ENCODE data around the gene GNG7. TPM values are rescaled to one million over a fixed set of nuclear protein-coding genes. Genes with fewer than 3 reads are reported as not detected.

The GNG7 gene
- total and polyA plus RNA-seq, 2 donors (not counting 3 experiments of a cell fraction or from before 2014, with no cell fraction given), result 0.29 to 0.84 TPM

GRCh38 chr19:2524361-2524839, 178.1 kb downstream of the GNG7 start:
- intact Hi-C loops (cut with micrococcal nuclease), result no loop called here
- POLR2A ChIA-PET, result no interaction called here
- H2AFZ ChIP-seq (ENCODE audit: low read depth, low read length), result no peak overlapping the region
- no peaks in the 10 kb centered on the region for H3K9me1 ChIP-seq (replicated peaks; ENCODE audit: control insufficient read depth, extremely low read depth, insufficient read depth, low read length)
- H3K36me3 ChIP-seq (ENCODE audit: control insufficient read depth in 2 of 2, extremely low read depth in 1 of 2, insufficient read depth in 2 of 2, low read length in 2 of 2), result no peaks in the 10 kb centered on the region
- no peak overlapping the region for H3K27ac ChIP-seq (ENCODE audit: insufficient read depth, low read depth, low read length)
- H4K20me1 ChIP-seq (replicated peaks; ENCODE audit: control insufficient read depth, extremely low read depth, insufficient read depth, low read length), result no peaks in the 10 kb centered on the region
- DNase-seq (ENCODE audit: low read depth, low spot score), result no peak
- BruUV-seq (replicated peaks), result no TSS peak
- peaks cover 8% of the 10 kb centered on the region for H3K4me1 ChIP-seq (ENCODE audit: control insufficient read depth, extremely low read depth, insufficient read depth, low read length)
- CTCF ChIA-PET, result interaction anchor here (0.6 kb wide), 1 partner anchor 46 kb away, joined by 3 read pairs; no protein-coding TSS in a partner anchor
- H3K4me2 ChIP-seq (ENCODE audit: insufficient read depth, low read length), result no peak overlapping the region
- no peak overlapping the region for H3K4me3 ChIP-seq (replicated peaks in 1 of 3; ENCODE audit: insufficient read depth in 1 of 3, low read depth in 1 of 3, low read length in 3 of 3)
- dilution Hi-C loops (cut with MboI; ENCODE audit: extremely low pct_ligation_motif_present, low sequenced_read_pairs), result no loop called here
- no peaks in the 10 kb centered on the region for H3K9me3 ChIP-seq (replicated peaks; ENCODE audit: control insufficient read depth, insufficient read depth, low read length)
- no peak for TF ChIP-seq GATA2 (IDR thresholded peaks at IDR 0.05; ENCODE audit: insufficient read depth, insufficient read length, low read depth, low read length)
- TF ChIP-seq POLR2A (IDR thresholded peaks at IDR 0.05; ENCODE audit: low read depth, low read length), result no peak
- peak; percentile 42 for TF ChIP-seq MAX (IDR thresholded peaks at IDR 0.05; ENCODE audit: insufficient read depth, insufficient read length)
- TF ChIP-seq FOS (IDR thresholded peaks at IDR 0.05; ENCODE audit: borderline replicate concordance, insufficient read depth, low read length), result no peak
- TF ChIP-seq EZH2 (IDR thresholded peaks at IDR 0.05; ENCODE audit: borderline replicate concordance, low read depth, low read length, severe bottlenecking), result no peak
- no peak for TF ChIP-seq POLR2AphosphoS5 (IDR thresholded peaks at IDR 0.05; ENCODE audit: insufficient read depth, low read depth, low read length)
- no peak for TF ChIP-seq MYC (IDR thresholded peaks at IDR 0.05; ENCODE audit: low read depth, low read length)
- H3K79me2 ChIP-seq (ENCODE audit: control insufficient read depth, insufficient read depth, low read length), result no peaks in the 10 kb centered on the region
- no peak for FAIRE-seq
- no peaks in the 10 kb centered on the region for H3K27me3 ChIP-seq (ENCODE audit: control insufficient read depth in 2 of 2, insufficient read depth in 2 of 2, low read length in 2 of 2)
- no peak overlapping the region for H3K9ac ChIP-seq (replicated peaks; ENCODE audit: extremely low read depth, insufficient read depth, low read length)

GRCh38 chr19:2523630-2524311, 178.7 kb downstream of the GNG7 start:
- H3K36me3 ChIP-seq (ENCODE audit: control insufficient read depth in 2 of 2, extremely low read depth in 1 of 2, insufficient read depth in 2 of 2, low read length in 2 of 2), result no peaks in the 10 kb centered on the region
- no peak overlapping the region for H3K9ac ChIP-seq (replicated peaks; ENCODE audit: extremely low read depth, insufficient read depth, low read length)
- no peaks in the 10 kb centered on the region for H3K79me2 ChIP-seq (ENCODE audit: control insufficient read depth, insufficient read depth, low read length)
- H3K4me3 ChIP-seq (replicated peaks in 1 of 3; ENCODE audit: insufficient read depth in 1 of 3, low read depth in 1 of 3, low read length in 3 of 3), result no peak overlapping the region
- intact Hi-C loops (cut with micrococcal nuclease), result no loop called here
- CTCF ChIA-PET, result no interaction called here
- no peak for DNase-seq (ENCODE audit: low read depth, low spot score)
- H3K4me1 ChIP-seq (ENCODE audit: control insufficient read depth, extremely low read depth, insufficient read depth, low read length), result peaks cover 2% of the 10 kb centered on the region
- FAIRE-seq, result no peak
- H3K4me2 ChIP-seq (ENCODE audit: insufficient read depth, low read length), result no peak overlapping the region
- no TSS peak for BruUV-seq (replicated peaks)
- TF ChIP-seq CTCF (IDR thresholded peaks at IDR 0.05; ENCODE audit: extremely low read depth in 1 of 2, insufficient read depth in 1 of 2, low read depth in 1 of 2, low read length in 2 of 2), result peak; percentile 9 to 17
- TF ChIP-seq EZH2 (IDR thresholded peaks at IDR 0.05; ENCODE audit: borderline replicate concordance, low read depth, low read length, severe bottlenecking), result no peak
- TF ChIP-seq POLR2AphosphoS5 (IDR thresholded peaks at IDR 0.05; ENCODE audit: insufficient read depth, low read depth, low read length), result no peak
- no peak for TF ChIP-seq POLR2A (IDR thresholded peaks at IDR 0.05; ENCODE audit: low read depth, low read length)
- TF ChIP-seq MAX (IDR thresholded peaks at IDR 0.05; ENCODE audit: insufficient read depth, insufficient read length), result no peak
- no peak for TF ChIP-seq GATA2 (IDR thresholded peaks at IDR 0.05; ENCODE audit: insufficient read depth, insufficient read length, low read depth, low read length)
- TF ChIP-seq MYC (IDR thresholded peaks at IDR 0.05; ENCODE audit: low read depth, low read length), result no peak
- H3K9me3 ChIP-seq (replicated peaks; ENCODE audit: control insufficient read depth, insufficient read depth, low read length), result no peaks in the 10 kb centered on the region
- H3K27me3 ChIP-seq (ENCODE audit: control insufficient read depth in 2 of 2, insufficient read depth in 2 of 2, low read length in 2 of 2), result no peaks in the 10 kb centered on the region
- H3K9me1 ChIP-seq (replicated peaks; ENCODE audit: control insufficient read depth, extremely low read depth, insufficient read depth, low read length), result no peaks in the 10 kb centered on the region
- dilution Hi-C loops (cut with MboI; ENCODE audit: extremely low pct_ligation_motif_present, low sequenced_read_pairs), result no loop called here
- H2AFZ ChIP-seq (ENCODE audit: low read depth, low read length), result no peak overlapping the region
- no peaks in the 10 kb centered on the region for H4K20me1 ChIP-seq (replicated peaks; ENCODE audit: control insufficient read depth, extremely low read depth, insufficient read depth, low read length)
- POLR2A ChIA-PET, result no interaction called here
- H3K27ac ChIP-seq (ENCODE audit: insufficient read depth, low read depth, low read length), result no peak overlapping the region

Measured in endothelial cell of umbilical vein (primary cell).